Activated CD4-positive, alpha-beta memory T cell treated with anti-CD3 and anti-CD28 coated beads, Interleukin-2, amount 10 ng/mL, durations not matched to agents 7 days and 5 days (primary cell): ENCODE data around the gene SMCO3. TPM values are rescaled to one million over a fixed set of nuclear protein-coding genes. Genes with fewer than 3 reads are reported as not detected.

Source experiments
- CTCF ChIA-PET: fragments of 350-600 bp; sonication (Branson Sonifier 250); formaldehyde crosslinking; loops from one replicate; lab custom pipeline; 2021; ENCODE audit warnings: antibody characterized with exemption, inconsistent platforms; lab: Charles Lee
- POLR2A ChIA-PET: fragments of 350-600 bp; sonication (Branson Sonifier 250); formaldehyde crosslinking; loops from one replicate; lab custom pipeline; 2021; ENCODE audit warnings: antibody characterized with exemption; lab: Charles Lee
- DNase-seq: peaks from one replicate; pipeline ENCODE4 v3.0.0-alpha.2; 2020
- H3K27ac Mint-ChIP-seq: one replicate; pipeline ENCODE4 v1.8.0; 2021; ENCODE audit warnings: mild to moderate bottlenecking, mixed read lengths
- H3K27me3 Mint-ChIP-seq: one replicate; pipeline ENCODE4 v1.8.0; 2021; ENCODE audit warnings: mixed read lengths
- H3K36me3 Mint-ChIP-seq: one replicate; pipeline ENCODE4 v1.8.0; 2021; ENCODE audit warnings: low read depth, mixed read lengths
- H3K4me1 Mint-ChIP-seq: one replicate; pipeline ENCODE4 v1.8.0; 2021; ENCODE audit warnings: mixed read lengths
- H3K4me3 Mint-ChIP-seq: one replicate; pipeline ENCODE4 v1.8.0; 2021; ENCODE audit warnings: mild to moderate bottlenecking, mixed read lengths
- H3K9me3 Mint-ChIP-seq: one replicate; pipeline ENCODE4 v1.8.0; 2021; ENCODE audit warnings: mixed read lengths
- total RNA-seq, 2 experiments: library from RNA; stranded (reverse); gene quantifications; one replicate each; pipeline ENCODE4 v1.2.3, GENCODE V29; 2021

The SMCO3 gene
- total RNA-seq, 2 experiments from 2014 or later: not detected

GRCh38 chr12:14756334-14757143, 57.4 kb downstream of the SMCO3 start:
- ChIA-PET CTCF (interaction anchor here (1.0 kb wide), 1 partner anchor 13 kb away, joined by 3 read pairs; no protein-coding TSS in a partner anchor), POLR2A (no interaction called here)
- peaks cover 8% of the 10 kb centered on the region for H3K9me3 Mint-ChIP-seq
- no peak overlapping the region for H3K27ac Mint-ChIP-seq
- no peak overlapping the region for H3K4me3 Mint-ChIP-seq
- peaks cover 4% of the 10 kb centered on the region for H3K4me1 Mint-ChIP-seq
- no peak for DNase-seq
- no peaks in the 10 kb centered on the region for H3K27me3 Mint-ChIP-seq
- H3K36me3 Mint-ChIP-seq: peaks cover 19% of the 10 kb centered on the region

Other genes with a start within 250 kb of the SMCO3 start
- gene PLBD1, start 246.3 kb downstream of the SMCO3 start, total RNA-seq: not detected
- not detected for gene GUCY2C, start 117.6 kb downstream of the SMCO3 start, total RNA-seq
- 10 to 100 TPM; 91.1 to 92.7 TPM for gene WBP11, start 10.7 kb downstream of the SMCO3 start, total RNA-seq
- 1 to 10 TPM; 2.0 to 2.4 TPM for gene C12orf60, start 10.5 kb downstream of the SMCO3 start, total RNA-seq
- not detected for gene ART4, start 29.3 kb upstream of the SMCO3 start, total RNA-seq
- gene MGP, start 71.7 kb upstream of the SMCO3 start, total RNA-seq: not detected
- 1 to 10 TPM; 7.2 to 8.5 TPM for gene ERP27, start 124.4 kb upstream of the SMCO3 start, total RNA-seq
- 1,000 to 10,000 TPM; 1,463 to 1,491 TPM for gene ARHGDIB, start 147.4 kb upstream of the SMCO3 start, total RNA-seq
- not detected for gene PDE6H, start 158.9 kb upstream of the SMCO3 start, total RNA-seq